Myocyte (in vitro differentiated cells): ENCODE measurements around the gene CARTPT. TPM values are rescaled to one million over a fixed set of nuclear protein-coding genes. Genes with fewer than 3 reads are reported as not detected.

Source experiments
- DNase-seq: peaks from one replicate; pipeline ENCODE4 v3.0.0-alpha.2; 2012; ENCODE audit warnings: low read depth
- total RNA-seq: library from RNA; depleted of rRNA; stranded (reverse); fragments of >200 nt; gene quantifications from 2 replicates; pipeline ENCODE4 v1.2.3, GENCODE V29; 2014

Gene CARTPT
- total RNA-seq, 1 donor from 2014 or later: not detected

DNA sequence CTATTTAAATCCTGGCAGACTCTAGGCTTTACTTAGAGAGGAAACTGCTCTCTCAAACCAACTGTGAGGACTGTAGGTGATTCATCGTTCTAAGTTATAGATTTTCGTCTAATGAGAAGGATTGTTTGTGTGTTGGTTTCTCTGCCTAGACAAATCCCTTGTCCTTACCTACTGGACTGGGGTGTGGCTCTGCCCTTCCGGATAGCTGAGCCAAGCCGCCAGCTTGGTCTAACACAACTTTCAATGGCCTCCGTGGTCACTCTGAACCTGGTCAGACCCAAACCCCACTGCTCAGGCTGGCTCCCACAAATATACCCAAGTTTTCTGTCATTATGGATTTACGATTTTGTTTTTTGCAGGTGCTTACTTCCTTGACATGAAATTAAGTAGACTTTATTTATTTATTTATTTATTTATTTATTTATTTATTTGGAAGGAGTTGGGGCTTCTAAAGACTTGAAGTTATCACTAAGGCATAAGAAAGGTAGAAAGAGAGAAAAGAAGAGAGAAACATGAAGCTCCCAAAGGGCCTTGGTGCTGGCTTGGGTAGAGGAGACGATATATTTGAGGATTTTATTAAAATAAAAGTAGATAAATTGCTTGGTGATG is 19.0 kb downstream of the CARTPT start:
- DNase-seq: no peak

DNA sequence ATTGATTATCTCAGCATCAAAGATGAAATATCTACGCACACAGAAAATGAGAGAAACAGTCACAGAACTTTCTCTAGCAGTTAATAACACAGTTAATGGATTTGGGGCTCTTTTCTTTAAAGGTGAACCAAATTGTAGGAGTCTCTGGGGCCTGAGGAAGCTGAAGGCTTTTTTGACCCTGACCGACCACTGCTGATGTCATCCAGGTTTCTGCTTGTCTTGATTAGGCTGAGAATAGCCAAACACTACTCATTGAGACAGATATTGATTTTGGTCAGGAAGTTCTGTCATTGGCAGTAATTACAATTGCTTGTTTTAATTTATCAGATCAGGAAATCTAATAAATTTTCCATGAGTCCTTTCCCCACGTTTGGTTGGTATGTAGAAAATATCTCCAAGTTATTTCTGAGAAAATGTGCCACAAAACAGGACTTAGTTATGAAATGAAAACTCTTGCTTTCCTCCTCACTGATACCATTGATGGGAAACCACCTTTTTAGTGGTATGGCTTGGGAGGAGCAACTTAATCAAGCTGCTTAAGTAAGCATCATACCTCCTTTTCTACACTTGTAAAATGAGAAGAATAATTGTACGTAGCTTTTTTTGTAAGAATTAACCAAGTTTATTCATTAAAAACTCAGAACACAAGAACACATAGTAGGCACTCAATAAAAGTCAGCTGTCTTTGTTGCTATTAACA is 19.7 kb downstream of the CARTPT start:
- DNase-seq: no peak

DNA sequence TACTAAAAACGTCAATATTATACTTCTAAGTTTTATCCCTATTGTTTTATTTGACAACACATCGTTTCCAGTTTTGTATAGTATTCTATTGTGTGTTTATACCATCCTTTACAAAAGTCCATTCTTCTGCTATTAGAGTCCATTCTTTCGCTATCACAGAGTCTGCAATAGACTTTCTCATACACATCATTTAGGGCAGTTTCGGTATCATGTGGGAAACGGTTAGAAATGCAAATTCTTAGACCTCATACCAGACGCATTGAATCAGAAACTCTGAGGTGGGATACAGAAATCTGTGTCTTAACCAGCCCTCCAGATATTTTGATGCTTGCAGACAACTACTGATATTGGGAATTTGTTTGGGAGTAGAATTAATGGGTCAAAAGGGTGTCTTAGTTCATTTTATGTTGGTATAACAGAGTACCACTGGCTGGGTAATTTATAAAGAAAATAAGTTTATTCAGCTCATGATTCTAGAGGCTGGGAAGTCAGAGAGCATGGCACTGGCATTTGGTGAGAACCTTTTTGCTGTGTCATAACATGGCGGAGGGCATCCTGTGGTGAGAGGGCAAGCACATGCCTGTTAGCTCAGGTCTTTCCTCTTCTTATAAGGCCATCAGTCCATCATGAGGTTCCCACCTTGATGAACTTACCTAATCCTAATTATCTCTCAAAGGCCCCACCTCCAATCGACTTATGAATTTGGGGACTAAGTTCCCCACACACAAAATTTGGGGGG is 21.1 kb downstream of the CARTPT start:
- no peak for DNase-seq

DNA sequence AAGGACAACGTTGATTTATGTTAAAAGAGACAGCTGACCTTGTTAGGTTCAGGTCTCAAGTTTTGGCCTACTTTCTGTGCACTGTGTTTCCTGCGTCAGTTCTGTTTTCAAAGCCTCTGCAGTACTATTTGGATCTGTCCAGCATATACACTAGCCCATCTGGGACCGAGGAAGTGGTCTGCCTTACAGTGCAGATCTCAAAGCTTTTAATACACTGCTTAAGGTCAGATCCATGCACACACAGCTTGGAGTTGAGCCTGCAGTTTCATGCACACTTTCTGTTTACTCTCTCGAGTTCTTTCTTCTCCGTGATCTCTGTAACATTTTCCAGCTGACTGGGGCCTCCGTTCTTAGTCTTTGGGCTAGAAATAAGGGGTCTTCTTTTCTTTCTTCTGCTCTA is 24.1 kb downstream of the CARTPT start:
- no peak for DNase-seq

DNA sequence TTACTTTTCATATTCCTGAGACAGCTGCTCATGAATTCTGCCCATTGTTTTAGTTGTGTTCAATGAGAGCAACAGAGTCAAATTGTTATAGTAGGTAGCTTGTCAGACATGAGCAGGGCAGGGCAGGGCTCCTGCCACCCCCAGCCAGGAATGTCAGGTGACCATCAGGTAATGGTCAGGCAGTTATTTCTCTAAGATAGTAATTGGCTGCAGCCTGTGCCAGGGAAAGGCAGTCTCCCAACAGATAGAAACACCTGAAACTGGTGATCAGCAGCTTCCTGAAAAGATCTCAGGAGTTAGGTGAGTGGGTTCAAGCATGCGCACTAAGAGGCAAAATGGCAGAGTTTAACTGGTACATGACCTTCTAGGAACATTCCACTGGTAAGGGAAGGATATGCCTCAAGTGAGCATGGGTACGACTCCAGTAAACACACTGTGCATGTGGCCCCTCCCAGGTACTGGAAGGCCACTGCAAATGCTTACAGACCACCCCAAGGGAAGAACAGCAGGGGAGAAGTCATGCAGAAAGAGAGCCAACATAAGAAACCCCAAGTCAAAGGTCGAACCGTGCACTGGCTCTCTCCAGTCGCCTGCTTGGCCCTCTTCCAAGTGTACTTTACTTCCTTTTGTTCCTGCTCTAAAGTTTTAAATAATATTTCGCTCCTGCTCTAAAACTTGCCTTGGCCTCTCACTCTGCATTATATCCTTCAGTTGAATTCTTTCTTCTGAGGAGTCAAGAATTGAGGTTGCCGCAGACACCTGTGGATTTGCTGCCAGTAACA is 25.1 kb downstream of the CARTPT start:
- no peak for DNase-seq

DNA sequence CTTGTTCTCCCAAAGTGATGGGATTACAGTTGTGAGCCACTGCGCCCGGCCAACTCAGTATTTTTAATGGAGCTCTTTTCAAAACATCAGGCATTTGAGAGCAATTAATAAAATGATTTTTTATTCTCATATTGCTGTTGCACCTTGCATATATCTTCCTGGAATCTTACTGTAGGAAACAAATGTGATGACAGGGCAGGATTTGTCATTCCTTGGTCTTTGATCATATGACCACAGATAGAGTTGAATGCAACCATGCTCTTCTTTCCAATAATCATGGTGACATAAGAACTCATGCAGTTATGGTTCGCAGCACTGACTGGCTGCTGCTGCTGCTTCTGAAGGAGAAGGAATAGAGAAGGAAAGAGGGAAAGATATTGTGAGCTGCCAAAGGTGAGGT is 28.1 kb downstream of the CARTPT start:
- DNase-seq: no peak

DNA sequence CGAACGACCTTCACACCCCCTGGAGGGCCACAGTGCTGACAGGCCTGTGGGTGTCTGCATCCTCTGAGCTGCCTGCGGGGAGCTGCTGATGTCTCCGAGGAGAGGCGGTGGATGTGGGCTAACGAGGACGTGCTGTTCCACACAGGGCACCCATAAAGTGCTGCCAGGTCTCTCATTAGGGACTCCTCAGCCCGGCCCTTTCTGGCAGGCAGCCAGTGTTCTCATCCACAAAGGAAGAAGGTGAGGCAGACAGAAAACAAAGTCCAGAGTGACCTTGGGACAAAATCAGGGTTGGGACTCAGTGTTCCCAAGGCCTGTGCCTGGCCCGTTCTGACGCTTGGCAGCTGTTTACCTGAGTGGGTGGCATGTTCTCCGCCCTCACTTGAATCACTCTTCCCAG is 29.3 kb downstream of the CARTPT start:
- no peak for DNase-seq

DNA sequence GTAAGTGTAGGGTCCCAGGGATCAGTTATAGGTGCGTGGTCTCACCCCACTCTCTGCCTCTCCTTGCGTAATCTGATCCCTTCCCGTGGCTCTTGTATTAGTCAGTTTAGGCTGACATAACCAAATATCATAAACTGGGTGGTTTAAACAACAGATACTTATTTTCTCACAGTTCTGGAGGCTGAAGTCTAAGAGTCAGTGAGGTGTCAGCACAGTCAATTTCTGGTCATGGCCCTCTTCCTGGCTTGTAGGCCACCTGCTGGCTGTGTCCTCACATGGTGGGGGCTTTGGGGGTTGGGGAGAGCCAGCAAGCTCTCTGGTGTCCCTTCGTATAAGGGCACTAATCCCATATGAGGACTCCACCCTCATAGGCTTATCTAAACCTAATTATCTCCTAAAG is 32.3 kb downstream of the CARTPT start:
- DNase-seq: no peak

DNA sequence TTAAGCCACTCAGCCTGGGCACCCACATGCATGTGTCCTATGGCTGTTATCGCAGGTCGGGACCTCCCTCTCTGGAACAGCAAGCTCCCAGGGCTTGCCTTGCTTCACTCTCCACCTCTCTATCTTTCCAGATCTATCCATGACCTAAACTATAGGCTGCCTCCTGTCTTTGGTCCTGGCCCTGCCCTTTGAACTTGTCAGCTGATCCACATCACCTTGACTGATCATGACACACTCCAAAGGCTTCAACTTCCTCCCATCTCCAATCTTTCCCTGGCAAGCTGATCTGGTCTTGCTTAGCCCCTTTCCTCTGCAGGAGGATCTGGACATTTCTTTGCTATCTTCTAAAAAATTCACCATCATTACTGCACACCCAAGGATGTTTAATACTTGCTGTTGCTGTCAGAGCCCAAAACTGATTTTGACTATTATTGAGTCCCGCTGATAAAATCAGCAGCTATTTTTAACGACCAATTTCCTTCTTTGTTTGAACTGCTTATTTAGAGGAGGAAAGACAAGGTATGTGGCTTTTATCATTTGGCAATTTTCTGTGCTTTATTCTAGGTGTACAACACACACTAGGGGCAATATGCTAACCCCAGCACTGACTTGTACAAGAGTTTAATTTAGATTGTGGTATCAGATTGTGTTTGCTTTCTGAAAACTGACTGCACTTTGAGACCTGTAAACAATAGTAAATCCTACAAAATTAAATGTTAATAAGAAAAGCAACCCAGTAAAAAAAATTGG is 33.5 kb downstream of the CARTPT start:
- DNase-seq: no peak

DNA sequence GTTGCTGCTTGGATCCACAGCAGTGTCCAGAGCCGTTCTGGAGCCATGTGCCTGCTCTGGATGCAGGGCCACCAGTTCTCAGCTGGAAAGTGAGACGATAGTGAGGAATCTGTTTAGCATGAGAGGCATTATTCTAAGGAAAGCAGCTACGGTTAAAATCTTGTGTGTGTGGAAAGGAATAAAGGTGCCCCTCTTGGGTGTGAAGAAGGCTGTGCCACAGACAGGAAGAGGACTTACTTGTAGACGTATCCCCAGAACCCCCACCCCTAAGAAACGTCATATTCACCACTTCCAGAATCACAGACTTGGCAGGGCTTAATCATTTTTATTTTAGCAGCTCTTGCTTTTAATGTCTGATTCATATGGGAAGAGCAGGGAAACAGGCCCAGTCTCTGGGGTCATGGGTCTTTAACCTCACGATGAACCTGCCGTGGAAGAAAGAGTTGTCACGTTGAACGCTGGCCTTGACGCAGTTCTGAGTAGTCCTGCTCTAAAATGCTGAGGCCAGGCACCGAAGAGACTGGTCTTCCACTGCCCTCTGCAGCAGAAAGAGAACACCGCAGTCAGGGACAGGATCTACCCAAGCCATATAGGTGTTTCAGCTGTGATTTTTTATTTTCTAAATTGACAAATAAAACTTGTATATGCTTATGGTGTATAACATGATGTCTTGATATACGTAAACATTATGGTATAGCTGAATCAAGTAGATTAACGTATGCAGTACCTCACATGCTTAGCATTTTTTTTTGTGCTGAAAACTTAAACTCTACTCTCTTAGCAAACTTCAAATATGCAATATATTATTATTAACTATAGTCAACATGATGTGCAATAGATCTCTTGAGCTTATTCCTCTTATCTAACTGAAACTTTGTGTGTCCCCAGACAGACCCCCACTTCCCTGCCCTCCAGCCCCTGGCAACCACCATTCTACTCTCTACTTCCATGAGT is 38.8 kb downstream of the CARTPT start:
- peak; percentile 67 for DNase-seq

DNA sequence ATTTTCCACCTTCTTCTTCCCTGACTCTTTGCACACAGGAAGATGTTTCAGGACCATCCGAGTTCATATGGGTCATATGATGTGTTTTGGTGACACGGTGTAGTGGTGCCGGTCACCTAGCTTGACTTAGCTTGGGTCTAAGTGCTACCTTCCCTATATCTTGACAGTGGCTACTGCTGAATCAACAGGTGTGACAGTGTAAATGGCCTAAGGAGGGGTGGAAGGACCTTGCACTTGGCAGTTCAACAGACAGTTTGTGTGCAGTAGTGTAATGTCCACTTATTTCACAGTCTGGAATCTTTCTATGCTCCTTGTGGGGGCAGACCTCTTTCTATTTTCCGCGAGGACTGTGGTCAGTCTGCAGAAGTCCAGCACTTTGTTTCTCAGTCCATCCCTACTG is 43.8 kb downstream of the CARTPT start:
- no peak for DNase-seq

DNA sequence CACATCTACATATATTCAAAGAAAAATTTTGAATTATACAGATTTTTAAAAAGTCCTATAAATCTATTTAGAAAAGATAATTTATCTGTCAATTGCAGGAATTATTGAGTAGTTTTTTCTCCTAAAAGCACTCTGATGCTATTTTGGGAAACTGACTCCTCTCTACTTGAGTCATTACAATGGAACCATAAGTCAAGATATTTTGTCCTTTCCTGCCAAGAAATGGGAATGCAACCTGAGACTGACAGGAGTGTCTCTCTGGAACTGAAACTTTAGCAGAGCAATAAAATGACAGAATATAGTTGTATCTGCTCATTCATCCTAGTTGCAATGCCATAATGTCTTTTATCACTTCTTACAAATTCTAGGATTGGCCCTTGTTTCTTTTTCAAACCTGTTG is 48.6 kb downstream of the CARTPT start:
- DNase-seq: peak; percentile 16

DNA sequence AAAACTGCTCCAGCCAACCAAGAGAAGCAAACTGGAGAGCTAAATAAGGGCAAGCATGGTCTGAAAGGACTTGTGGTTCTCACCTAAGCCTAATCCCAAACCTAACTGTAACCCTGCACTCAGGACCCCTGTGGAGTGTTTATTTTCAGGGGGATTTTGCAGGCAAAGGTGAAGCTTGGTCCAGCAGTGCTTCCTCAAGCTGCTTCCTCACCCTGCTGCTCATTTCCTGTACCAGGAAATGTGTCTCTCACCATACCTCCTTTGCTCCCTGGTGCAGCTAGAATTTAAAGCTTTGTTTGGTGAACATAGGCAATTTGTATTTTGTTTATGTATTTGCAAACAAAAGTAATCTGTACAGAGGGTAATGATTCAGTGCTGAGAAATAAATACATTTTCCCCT is 50.2 kb downstream of the CARTPT start:
- DNase-seq: no peak

DNA sequence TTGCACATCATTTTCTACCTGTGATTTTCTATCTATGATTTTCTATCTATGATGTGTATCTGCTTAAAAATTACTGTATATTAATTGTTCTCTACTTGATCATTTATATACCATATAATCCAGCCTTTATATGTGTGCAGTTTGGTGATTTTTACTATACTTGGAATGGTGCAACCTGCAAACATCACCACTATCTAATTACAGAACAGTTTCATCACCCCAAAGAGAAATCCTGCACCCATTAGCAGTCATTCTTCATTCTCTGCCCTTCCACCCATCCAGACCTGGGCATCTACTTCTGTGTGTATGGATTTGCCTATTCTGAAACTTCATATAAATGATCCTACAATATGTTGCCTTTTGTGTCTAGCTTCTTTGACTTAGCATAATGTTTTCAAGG is 51.3 kb downstream of the CARTPT start:
- DNase-seq: no peak

Other genes with a start within 250 kb of the CARTPT start
- 27.0 and 43.8 TPM in 2 replicates for gene MCCC2, start 131.9 kb upstream of the CARTPT start, total RNA-seq